Fibroblast of pulmonary artery (primary cell): ENCODE results near the gene CCT3.
"Not testable (repeated sequence)": the region's sequence is repeated elsewhere in the genome, so short reads cannot be mapped to it uniquely, and the experiment has no call there.

Experiments used
- DNase-seq: peaks from one replicate; pipeline ENCODE4 v3.0.0-alpha.2; 2010; ENCODE audit warnings: low read depth
- H3K4me3 ChIP-seq: replicated peaks from 2 replicates; pipeline ENCODE4 v1.5.1; 2011; ENCODE audit warnings: low read depth, mild to moderate bottlenecking, control low read depth, low read length, moderate library complexity
- TF ChIP-seq, protein P1 (sequence below): IDR thresholded peaks from 2 replicates; pipeline ENCODE4 v1.5.1; 2011; ENCODE audit warnings: mild to moderate bottlenecking, control low read depth, low read length, inconsistent platforms; ENCODE audit errors: missing control alignments

CCT3 gene

GRCh38 chr1:156344409-156344808 lies 6.3 kb upstream of the CCT3 start:
- TF ChIP-seq, protein P1, sequence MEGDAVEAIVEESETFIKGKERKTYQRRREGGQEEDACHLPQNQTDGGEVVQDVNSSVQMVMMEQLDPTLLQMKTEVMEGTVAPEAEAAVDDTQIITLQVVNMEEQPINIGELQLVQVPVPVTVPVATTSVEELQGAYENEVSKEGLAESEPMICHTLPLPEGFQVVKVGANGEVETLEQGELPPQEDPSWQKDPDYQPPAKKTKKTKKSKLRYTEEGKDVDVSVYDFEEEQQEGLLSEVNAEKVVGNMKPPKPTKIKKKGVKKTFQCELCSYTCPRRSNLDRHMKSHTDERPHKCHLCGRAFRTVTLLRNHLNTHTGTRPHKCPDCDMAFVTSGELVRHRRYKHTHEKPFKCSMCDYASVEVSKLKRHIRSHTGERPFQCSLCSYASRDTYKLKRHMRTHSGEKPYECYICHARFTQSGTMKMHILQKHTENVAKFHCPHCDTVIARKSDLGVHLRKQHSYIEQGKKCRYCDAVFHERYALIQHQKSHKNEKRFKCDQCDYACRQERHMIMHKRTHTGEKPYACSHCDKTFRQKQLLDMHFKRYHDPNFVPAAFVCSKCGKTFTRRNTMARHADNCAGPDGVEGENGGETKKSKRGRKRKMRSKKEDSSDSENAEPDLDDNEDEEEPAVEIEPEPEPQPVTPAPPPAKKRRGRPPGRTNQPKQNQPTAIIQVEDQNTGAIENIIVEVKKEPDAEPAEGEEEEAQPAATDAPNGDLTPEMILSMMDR = no peak
- DNase-seq = no peak
- H3K4me3 ChIP-seq = no peak overlapping the region

GRCh38 chr1:156342166-156342955 lies 4.3 kb upstream of the CCT3 start:
- TF ChIP-seq, protein P1 = no peak
- H3K4me3 ChIP-seq = no peak overlapping the region
- no peak for DNase-seq

DNA sequence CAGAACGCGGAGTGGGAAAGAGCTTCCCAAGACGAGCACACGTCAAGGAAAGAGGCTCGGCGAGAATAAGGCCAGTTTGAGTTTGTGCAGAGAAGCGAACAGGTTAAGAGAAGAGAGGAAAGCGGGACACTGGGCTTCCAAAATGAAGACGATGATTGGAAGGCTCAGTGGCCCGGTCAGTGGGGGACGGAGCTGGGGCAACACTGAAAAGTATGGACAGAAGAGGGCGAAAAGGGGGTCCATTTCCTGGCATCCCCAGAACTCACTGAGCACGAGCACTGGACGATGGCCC lies 258 bp downstream of the CCT3 start:
- TF ChIP-seq, protein P1 = no peak
- no peak for DNase-seq
- H3K4me3 ChIP-seq = peak overlapping the region; percentile 96

GRCh38 chr1:156337052-156337887 lies 822 bp downstream of the CCT3 start:
- TF ChIP-seq, protein P1 = no peak
- peak overlapping the region; percentile 96 for H3K4me3 ChIP-seq
- no peak for DNase-seq

GRCh38 chr1:156336242-156336641 lies 1.9 kb downstream of the CCT3 start:
- no peak for DNase-seq
- peak overlapping the region; percentile 96 for H3K4me3 ChIP-seq
- TF ChIP-seq, protein P1 = peak; percentile 17

- not testable (repeated sequence) for H3K4me3 ChIP-seq, DNase-seq
Observed at GRCh38 chr1:156323179-156323578, 14.9 kb downstream of the CCT3 start.

GRCh38 chr1:156320560-156320959 lies 17.5 kb downstream of the CCT3 start:
- no peak overlapping the region for H3K4me3 ChIP-seq
- TF ChIP-seq, protein P1 = no peak
- no peak for DNase-seq
